GM23338 (cell line): ENCODE results near the gene RGL2. TPM values are rescaled to one million over a fixed set of nuclear protein-coding genes. Genes with fewer than 3 reads are reported as not detected.

Source experiments
- ATAC-seq: fragments of 200-7000 bp; cut with Tn5 transposase; 3 replicates; pipeline ENCODE4 v1.9.1; 2020
- DNase-seq: peaks from one replicate; pipeline ENCODE4 v3.0.0-alpha.2; 2015; ENCODE audit warnings: low spot score
- H2AFZ ChIP-seq: fragments of 200-600 bp; sonication (generic); 2 replicates; pipeline ENCODE4 v1.8.0; 2016; ENCODE audit warnings: antibody characterized with exemption, mild to moderate bottlenecking, moderate library complexity
- H3F3A ChIP-seq: fragments of 200-600 bp; sonication (generic); replicated peaks from 2 replicates; pipeline ENCODE4 v1.8.0; 2017; ENCODE audit warnings: antibody characterized with exemption, mixed run types, low read depth
- H3K27ac ChIP-seq: fragments of 200-600 bp; sonication (generic); 2 replicates; pipeline ENCODE4 v1.6.1; 2016; ENCODE audit warnings: low read depth
- H3K27me3 ChIP-seq: fragments of 200-600 bp; sonication (generic); 2 replicates; pipeline ENCODE4 v1.8.0; 2016; ENCODE audit warnings: mild to moderate bottlenecking, mixed run types, moderate library complexity; ENCODE audit not compliant: insufficient read depth
- H3K36me3 ChIP-seq: fragments of 200-600 bp; sonication (generic); 2 replicates; pipeline ENCODE4 v1.8.0; 2016; ENCODE audit warnings: mild to moderate bottlenecking; ENCODE audit not compliant: insufficient read depth
- H3K4me1 ChIP-seq: fragments of 200-600 bp; sonication (generic); 2 replicates; pipeline ENCODE4 v1.8.0; 2016; ENCODE audit warnings: mild to moderate bottlenecking, moderate library complexity; ENCODE audit not compliant: insufficient read depth
- H3K4me2 ChIP-seq: fragments of 200-600 bp; sonication (generic); 2 replicates; pipeline ENCODE4 v1.7.1; 2017; ENCODE audit warnings: mixed run types
- H3K4me3 ChIP-seq: fragments of 200-600 bp; sonication (generic); 2 replicates; pipeline ENCODE4 v1.6.1; 2016; ENCODE audit warnings: mixed run types
- H3K79me2 ChIP-seq: fragments of 200-600 bp; sonication (generic); replicated peaks from 2 replicates; pipeline ENCODE4 v1.8.0; 2017; ENCODE audit warnings: mild to moderate bottlenecking; ENCODE audit not compliant: insufficient read depth
- H3K9me2 ChIP-seq: fragments of 200-600 bp; sonication (generic); 2 replicates; pipeline ENCODE4 v1.8.0; 2017; ENCODE audit not compliant: insufficient read depth
- H4K20me1 ChIP-seq: fragments of 200-600 bp; sonication (generic); replicated peaks from 2 replicates; pipeline ENCODE4 v1.8.0; 2017; ENCODE audit warnings: mild to moderate bottlenecking; ENCODE audit not compliant: insufficient read depth
- H3K27ac Mint-ChIP-seq: 2 replicates; pipeline ENCODE4 v1.8.0; 2020; ENCODE audit warnings: inconsistent platforms, mild to moderate bottlenecking, moderate library complexity, mixed read lengths
- H3K27me3 Mint-ChIP-seq: 3 replicates; pipeline ENCODE4 v1.8.0; 2022; ENCODE audit warnings: low read depth, mild to moderate bottlenecking, moderate library complexity, mixed read lengths, inconsistent platforms; ENCODE audit not compliant: insufficient read depth, poor library complexity
- H3K36me3 Mint-ChIP-seq: 3 replicates; pipeline ENCODE4 v1.8.0; 2021; ENCODE audit warnings: low read depth, mild to moderate bottlenecking, inconsistent platforms, moderate library complexity, mixed read lengths
- H3K4me1 Mint-ChIP-seq: 3 replicates; pipeline ENCODE4 v1.8.0; 2020; ENCODE audit warnings: mild to moderate bottlenecking, inconsistent platforms, mixed read lengths
- H3K4me3 Mint-ChIP-seq: 3 replicates; pipeline ENCODE4 v1.8.0; 2021; ENCODE audit warnings: moderate library complexity, mild to moderate bottlenecking, inconsistent platforms, mixed read lengths
- H3K9me3 Mint-ChIP-seq: 3 replicates; pipeline ENCODE4 v1.8.0; 2020; ENCODE audit warnings: moderate library complexity, mild to moderate bottlenecking, inconsistent platforms, mixed read lengths
- EZH2 ChIP-seq: fragments of 200-600 bp; sonication (generic); IDR thresholded peaks from one replicate; pipeline ENCODE4 v1.8.0; 2017; ENCODE audit warnings: antibody characterized with exemption, mild to moderate bottlenecking, low read depth; ENCODE audit not compliant: unreplicated experiment
- POLR2AphosphoS5 ChIP-seq: IDR thresholded peaks from 2 replicates; pipeline ENCODE4 v1.6.1; 2016; ENCODE audit warnings: antibody characterized with exemption, low read depth
- STAT1 ChIP-seq: IDR thresholded peaks from one replicate; pipeline ENCODE4 v1.6.1; 2016; ENCODE audit warnings: antibody characterized with exemption; ENCODE audit not compliant: unreplicated experiment
- ZNF331 ChIP-seq: fragments of 250-450 bp; sonication (Bioruptor Pico); IDR thresholded peaks from 2 replicates; pipeline ENCODE4 v1.5.0; 2020; ENCODE audit warnings: low read depth, mild to moderate bottlenecking, moderate library complexity
- ZNF462 ChIP-seq: fragments of 250-450 bp; sonication (Bioruptor Pico); IDR thresholded peaks from 2 replicates; pipeline ENCODE4 v1.5.0; 2020; ENCODE audit warnings: mild to moderate bottlenecking, moderate library complexity
- polyA plus RNA-seq: library from polyadenylated mRNA; unstranded; fragments of >200 nt; fragmentation: Nextera tagmentation; extraction: Ambion mirVana; gene quantifications from 2 replicates; pipeline ENCODE4 v1.2.1, GENCODE V29; 2016
- total RNA-seq: library from RNA; depleted of rRNA; stranded (reverse); fragments of >200 nt; shearing (Covaris generic); gene quantifications from 2 replicates; pipeline ENCODE4 v1.2.3, GENCODE V29; 2014
- TF ChIP-seq, protein P1 (sequence below): IDR thresholded peaks from one replicate; pipeline ENCODE4 v1.6.1; 2018; ENCODE audit warnings: antibody characterized with exemption; ENCODE audit not compliant: unreplicated experiment

RGL2 gene
- total and polyA plus RNA-seq, 2 experiments from 2014 or later = 28.0 to 52.2 TPM

DNA sequence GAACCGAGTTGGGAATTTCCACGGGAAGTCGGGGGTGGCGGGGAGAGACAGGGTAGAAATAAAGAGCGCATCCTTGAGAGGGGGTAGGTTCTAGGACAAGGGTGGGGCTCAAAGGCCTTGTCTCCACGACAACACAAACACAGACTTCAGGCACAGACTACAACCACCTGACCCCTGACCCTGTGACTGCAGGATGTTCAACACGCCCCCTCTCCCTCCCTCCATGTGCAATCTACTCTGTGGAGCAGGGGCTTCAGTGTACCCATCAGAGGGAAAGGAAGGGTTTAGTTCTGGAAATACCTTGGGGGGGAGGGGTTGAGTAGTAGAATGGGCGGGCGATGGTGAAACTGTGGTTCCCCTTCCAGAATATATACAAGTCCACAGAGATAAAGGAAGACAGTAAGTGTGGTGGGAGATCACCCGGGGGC is 15.8 kb upstream of the RGL2 start (continued):
- TF ChIP-seq ZNF462 (CRISPR knock-in tag) = no peak

DNA sequence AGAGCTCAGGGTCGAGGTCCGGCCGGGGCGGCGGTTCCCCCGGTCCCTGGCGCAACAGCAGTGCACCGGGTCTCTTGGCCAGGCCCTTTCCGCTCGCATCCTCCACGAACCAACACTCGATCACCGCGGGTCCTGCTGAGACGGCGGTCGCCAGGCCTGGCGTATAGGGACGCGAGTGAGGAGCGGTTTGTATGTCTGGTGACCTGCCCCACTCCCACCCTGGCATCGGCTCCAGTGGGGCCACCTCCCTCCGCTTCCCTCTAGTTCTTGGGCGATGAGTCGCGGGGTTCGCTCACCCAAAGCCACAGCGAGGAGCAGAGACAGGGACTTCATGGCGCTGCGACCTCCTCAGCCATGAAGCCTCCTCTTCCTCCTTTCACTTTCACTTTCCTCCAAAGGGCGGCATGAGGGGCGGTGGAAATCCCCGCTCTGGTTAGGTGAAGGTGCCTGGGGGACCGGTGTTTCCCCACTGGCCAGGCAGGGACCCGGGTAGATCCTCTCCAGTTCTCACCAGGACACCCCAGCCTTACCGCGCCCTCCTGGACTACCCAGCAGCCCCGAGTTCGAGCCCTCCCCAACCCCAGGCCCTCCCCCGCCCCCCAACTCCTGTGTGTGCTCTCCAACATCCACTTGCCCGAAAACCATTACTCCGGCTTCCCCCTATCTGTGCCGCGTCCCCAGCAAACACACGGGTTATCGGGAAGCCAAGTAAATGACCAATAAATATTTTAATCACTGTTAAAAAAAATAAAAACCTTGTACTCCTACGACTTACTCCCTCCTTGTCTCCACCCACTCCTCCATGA is 15.2 kb upstream of the RGL2 start, which contains the start of gene TAPBP:
Gene TAPBP, minus strand, starts transcription at position 370 of the 806 bp plus-strand sequence. Its CDS starts 37 bp downstream, at position 333.
- H3K4me1 ChIP-seq = peaks cover 25% of the 10 kb centered on the region
- peak; percentile 3 for ATAC-seq
- H3K9me2 ChIP-seq = no peaks in the 10 kb centered on the region
- Mint-ChIP-seq H3K27me3 (peaks cover 21% of the 10 kb centered on the region), H3K9me3 (no peaks in the 10 kb centered on the region; the same call in 1 of the 3 replicates), H3K36me3 (peaks cover 10% of the 10 kb centered on the region), H3K4me3 (peak within 1 kb of the TSS; percentile 92), H3K27ac (no peak within 1 kb of the TSS; the same call in none of the 2 replicates), H3K4me1 (peaks cover 41% of the 10 kb centered on the region)
- peak; percentile 63 for DNase-seq
- H4K20me1 ChIP-seq = no peaks in the 10 kb centered on the region; the same call in 1 of the 2 replicates
- H3K27me3 ChIP-seq = no peaks in the 10 kb centered on the region
- no peak for TF ChIP-seq STAT1
- TF ChIP-seq, protein P1, sequence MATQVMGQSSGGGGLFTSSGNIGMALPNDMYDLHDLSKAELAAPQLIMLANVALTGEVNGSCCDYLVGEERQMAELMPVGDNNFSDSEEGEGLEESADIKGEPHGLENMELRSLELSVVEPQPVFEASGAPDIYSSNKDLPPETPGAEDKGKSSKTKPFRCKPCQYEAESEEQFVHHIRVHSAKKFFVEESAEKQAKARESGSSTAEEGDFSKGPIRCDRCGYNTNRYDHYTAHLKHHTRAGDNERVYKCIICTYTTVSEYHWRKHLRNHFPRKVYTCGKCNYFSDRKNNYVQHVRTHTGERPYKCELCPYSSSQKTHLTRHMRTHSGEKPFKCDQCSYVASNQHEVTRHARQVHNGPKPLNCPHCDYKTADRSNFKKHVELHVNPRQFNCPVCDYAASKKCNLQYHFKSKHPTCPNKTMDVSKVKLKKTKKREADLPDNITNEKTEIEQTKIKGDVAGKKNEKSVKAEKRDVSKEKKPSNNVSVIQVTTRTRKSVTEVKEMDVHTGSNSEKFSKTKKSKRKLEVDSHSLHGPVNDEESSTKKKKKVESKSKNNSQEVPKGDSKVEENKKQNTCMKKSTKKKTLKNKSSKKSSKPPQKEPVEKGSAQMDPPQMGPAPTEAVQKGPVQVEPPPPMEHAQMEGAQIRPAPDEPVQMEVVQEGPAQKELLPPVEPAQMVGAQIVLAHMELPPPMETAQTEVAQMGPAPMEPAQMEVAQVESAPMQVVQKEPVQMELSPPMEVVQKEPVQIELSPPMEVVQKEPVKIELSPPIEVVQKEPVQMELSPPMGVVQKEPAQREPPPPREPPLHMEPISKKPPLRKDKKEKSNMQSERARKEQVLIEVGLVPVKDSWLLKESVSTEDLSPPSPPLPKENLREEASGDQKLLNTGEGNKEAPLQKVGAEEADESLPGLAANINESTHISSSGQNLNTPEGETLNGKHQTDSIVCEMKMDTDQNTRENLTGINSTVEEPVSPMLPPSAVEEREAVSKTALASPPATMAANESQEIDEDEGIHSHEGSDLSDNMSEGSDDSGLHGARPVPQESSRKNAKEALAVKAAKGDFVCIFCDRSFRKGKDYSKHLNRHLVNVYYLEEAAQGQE = no peak
- no peak for TF ChIP-seq EZH2
- TF ChIP-seq POLR2AphosphoS5 = no peak
- no peak for TF ChIP-seq ZNF331 (CRISPR knock-in tag)
- peak within 1 kb of the TSS; percentile 99 for H3K4me2 ChIP-seq
- H3K27ac ChIP-seq = no peak within 1 kb of the TSS
- H3F3A ChIP-seq = peaks cover 16% of the 10 kb centered on the region
- H2AFZ ChIP-seq = peak within 1 kb of the TSS; percentile 80
- H3K36me3 ChIP-seq = no peaks in the 10 kb centered on the region
- H3K79me2 ChIP-seq = 0 out of 2 replicates have a peak, but pooled peaks cover 6% of the 10 kb centered on the region
- peak within 1 kb of the TSS; percentile 91 for H3K4me3 ChIP-seq
